Stimulated activated CD4-positive, alpha-beta T cell treated with anti-CD3 and anti-CD28 coated beads, Interleukin-1b, Interleukin-23, amount 100 ng/mL, for 24 hours (primary cell): ENCODE measurements around the gene RSRP1.
"Not testable (repeated sequence)": the region's sequence is repeated elsewhere in the genome, so short reads cannot be mapped to it uniquely, and the experiment has no call there.

ENCODE experiments used
- DNase-seq, 4 experiments: peaks; one replicate each; pipeline ENCODE4 v3.0.0-alpha.2; 2020; ENCODE audit warnings: low read depth in 4 of 4, low spot score in 1 of 4

The RSRP1 gene

GRCh38 chr1:25257196-25257595 lies 9.9 kb upstream of the RSRP1 start:
- DNase-seq = no peak

DNA sequence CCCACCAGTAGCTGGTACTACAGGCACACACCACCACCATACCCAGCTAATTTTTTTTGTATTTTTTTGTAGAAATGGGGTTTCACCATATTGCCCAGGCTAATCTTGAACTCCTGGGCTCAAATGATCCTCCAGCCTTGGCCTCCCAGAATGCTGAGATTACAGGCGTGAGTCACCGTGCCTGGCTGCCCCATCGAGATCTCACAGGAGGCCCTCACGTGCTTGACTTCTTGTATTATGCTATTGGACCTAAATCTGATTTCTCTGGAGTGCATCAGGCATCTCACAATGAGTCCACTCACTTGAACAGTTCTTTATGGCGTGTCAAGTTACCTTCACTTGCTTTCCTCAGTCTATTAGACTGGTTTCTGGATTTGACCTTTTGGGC lies 9.3 kb upstream of the RSRP1 start:
- no peak for DNase-seq

GRCh38 chr1:25255706-25256577 lies 8.7 kb upstream of the RSRP1 start:
- no peak for DNase-seq

GRCh38 chr1:25253911-25254310 lies 6.7 kb upstream of the RSRP1 start:
- no peak for DNase-seq

DNA sequence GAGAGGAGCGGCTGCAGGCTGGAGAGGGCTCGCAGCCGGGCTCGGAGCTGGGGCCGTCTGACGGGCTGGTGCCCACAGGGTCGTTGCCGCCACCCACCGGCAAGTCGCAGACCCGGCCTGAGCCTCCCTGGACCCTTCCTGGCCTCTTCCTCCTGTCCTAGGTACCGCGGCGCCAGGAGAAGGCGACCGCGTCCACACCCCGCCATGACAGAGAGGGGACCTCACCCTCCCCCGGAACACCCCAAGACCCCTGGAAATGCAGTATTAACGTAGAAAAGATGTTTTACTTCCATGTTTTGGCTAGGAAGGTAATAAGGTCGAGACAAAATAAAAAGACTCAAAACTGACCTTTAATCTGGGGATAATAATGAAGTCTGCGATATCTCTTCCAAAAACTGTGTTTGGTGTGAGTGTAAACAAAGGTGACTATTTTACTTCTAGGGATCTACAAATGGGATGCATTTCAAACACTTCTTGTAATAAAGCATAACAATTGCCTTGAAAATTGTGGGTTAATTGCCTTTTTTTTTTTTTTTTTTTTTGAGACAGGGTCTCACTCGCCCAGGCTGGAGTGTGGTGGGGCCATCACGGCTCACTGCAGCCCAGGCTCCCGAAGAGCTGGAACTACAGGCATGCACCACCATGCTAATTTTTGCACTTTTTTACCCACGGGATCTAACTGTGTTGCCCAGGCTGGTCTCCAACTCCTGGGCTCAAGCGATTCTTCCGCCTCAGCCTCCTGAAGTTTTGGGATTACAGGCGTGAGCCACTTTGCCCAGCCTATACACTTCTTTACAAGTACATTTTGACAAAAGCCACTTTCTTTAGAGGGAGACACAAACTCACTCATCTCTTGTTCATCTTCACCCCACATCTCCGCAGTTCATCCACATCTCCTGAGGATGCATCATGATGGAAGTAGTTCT lies 838 bp upstream of the RSRP1 start:
- no peak for DNase-seq

DNA sequence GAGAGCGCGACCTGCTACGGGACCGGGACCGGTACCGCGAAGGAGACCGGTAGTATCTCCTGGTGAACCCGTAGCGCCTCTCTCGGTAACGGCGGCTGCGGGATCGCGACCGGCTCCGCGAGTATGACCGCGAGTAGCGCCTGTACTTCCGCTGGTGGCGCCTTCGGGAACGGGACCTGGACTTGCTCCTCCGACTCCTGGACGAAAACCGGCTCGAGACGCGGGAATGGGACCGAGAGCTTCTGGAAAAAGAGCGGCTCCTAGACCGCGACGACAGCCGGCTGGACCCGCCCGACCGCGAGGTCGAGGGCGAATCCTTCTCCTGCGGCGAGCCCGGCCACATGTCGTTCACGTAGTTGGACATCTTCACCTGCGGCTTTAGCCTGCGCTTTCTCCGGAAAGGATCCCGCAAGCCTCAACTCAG lies 642 bp downstream of the RSRP1 start:
- DNase-seq = peak in 1 of 4 experiments; percentile 20

DNA sequence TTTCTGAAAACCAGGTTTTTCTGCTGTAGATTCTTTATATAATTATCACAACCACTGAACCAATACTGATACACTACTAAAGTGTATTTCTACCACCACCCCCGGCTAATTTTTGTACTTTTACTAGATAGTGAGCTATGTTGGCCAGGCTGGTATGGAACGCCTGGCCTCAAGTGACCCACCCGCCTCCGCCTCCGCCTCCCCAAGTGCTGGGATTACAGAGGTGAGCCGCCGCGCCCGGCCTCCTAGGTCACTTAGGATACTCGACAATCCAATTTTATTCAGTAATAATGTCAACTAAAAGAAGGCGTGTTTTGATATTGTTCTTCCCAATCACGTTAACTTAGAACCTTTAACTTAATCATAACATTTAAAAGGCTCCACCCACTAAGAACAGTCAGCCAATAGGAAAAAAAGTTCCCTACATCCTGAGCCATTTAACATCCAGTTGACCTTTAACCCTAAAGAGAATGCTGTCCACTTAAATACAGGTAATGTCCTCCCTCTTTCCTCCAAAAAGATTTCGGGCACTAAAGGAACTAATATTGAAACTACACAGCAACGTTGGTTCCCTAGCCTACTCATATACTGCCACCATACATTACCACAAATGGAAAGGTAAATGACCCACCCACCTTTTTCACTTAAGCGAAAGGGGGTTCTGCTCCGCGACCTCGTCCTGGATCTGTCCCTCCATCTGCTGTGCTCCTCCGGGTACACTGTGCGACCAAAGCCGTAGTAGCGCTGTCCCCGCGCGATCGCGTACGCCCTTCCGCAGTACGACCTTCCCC lies 1.2 kb downstream of the RSRP1 start:
- DNase-seq = peak in 1 of 4 experiments; percentile 14

GRCh38 chr1:25245393-25245792 lies 1.9 kb downstream of the RSRP1 start:
- no peak for DNase-seq

DNA sequence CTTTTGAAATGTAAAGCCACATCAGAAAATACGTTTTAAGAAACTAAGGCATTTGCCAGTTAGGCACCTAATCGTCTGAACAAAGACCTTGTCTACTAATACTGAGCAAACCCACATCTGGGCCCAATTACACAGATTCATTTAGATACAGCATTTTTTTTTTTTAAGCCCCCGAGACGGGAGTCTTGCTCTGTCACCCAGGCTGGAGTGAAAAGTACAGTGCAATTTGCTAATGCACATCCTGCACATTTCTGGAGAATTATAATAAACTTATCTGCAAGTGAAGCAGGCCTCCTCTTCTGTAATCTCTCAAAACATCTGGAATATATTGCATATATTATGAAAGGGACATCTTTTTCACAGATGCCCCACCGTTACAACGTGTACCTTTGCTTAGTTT lies 3.3 kb downstream of the RSRP1 start:
- DNase-seq = no peak

- peak; percentile 71 to 94 (median 80) for DNase-seq
Observed at GRCh38 chr1:25239681-25240541, 7.3 kb downstream of the RSRP1 start.

DNA sequence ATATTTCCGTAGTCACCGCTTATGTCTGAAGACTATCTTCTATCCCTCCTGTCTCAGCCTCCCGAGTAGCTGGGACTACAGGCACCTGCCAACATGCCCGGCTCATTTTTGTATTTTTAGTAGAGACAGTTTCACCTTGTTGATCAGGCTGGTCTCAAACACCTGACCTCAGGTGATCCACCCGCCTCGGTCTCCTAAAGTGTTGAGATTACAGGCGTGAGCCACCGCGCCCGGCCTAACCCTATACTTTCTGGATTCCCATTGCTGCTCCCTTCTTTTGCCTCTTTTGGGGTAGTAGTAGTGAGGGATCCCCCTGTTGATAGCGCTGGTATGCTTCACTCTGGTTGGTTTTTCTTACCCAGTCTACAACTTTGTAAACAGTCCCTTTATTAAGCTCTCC lies 9.2 kb downstream of the RSRP1 start:
- DNase-seq = no peak

GRCh38 chr1:25236261-25236660 lies 11.0 kb downstream of the RSRP1 start:
- not testable (repeated sequence) for DNase-seq

DNA sequence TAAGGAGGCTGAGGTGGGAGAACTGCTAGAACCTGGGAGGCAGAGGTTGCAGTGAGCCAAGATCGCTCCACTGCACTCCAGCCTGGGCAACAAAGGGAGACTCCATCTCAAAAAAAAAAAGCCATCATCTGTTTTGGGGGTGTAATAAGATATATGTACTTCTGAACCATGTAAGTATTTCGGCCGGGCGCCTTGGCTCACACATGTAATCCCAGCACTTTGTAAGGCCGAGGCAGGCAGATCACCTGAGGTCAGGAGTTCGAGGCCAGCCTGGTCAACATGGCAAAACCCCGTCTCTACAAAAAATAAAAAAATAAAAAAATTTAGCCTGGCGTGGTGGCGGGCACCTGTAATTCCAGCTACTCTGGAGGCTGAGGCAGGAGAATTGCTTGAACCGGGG lies 11.8 kb downstream of the RSRP1 start:
- not testable (repeated sequence) for DNase-seq

- peak in 2 of 4 experiments; percentile 34 to 45 for DNase-seq
Observed at GRCh38 chr1:25232866-25233784, 14.1 kb downstream of the RSRP1 start.

DNA sequence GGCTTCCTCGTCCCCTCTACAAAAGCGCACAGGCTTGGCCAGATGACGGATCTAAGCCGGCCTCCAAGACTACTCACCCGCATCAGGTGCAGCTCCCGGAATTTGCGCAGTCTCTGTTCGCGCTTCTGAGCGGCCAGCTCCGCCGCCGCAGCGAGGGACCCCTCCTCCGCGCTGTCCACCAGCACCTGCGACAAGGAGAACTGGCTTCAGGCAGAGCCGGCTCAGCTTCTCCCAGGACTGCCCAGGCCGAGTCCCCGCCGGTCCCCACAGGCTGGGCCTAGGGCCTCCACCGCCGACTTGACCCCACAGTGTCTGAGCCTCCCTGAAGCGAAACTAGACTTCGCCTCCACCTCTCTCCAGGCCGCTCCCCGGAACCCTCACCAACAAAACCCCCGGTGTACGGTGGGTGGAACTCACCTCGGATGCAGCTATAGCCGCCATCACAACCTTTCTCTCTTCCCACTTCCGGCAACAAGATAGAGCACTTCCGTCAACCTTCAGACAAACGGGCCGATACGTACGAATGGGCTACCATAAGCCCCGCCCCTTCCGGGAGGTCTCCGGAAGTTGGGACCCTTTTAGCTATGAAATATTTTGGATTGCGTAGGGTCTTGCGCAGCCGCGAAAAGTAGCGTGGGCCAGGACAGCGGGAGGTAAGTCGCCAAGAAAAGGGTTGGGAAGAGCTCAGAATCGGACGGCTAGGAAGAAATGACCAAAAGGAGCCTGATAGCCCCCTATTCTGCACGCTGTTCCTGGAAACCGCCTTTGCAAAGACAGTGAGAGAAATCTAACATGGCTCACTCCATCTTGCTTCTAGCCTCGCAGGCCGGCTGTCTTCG lies 15.0 kb downstream of the RSRP1 start, which contains the start of gene SYF2:
Gene SYF2 (minus strand): TSS at position 476 of the 839 bp plus-strand sequence. CDS start 35 bp downstream, at position 441.
- DNase-seq = peak; percentile 72 to 86 (median 79)

DNA sequence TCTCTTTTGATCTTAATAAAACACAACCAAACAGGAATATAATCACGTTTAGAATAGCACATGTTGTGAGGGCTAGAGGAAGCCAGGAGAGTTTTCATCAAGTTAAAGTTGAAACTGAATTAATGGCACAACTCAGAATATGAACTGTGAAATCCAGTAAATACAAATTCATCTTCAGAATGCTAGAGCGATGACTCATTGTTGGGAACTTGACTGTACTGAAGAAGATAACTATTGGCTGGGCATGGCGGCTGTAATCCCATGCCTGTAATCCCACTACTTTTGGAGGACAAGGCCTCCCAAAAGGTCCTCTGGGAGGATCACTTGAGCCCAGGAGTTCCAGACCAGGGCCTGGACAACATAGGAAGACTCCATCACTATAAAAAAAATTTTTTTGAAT lies 23.8 kb downstream of the RSRP1 start:
- DNase-seq = no peak

DNA sequence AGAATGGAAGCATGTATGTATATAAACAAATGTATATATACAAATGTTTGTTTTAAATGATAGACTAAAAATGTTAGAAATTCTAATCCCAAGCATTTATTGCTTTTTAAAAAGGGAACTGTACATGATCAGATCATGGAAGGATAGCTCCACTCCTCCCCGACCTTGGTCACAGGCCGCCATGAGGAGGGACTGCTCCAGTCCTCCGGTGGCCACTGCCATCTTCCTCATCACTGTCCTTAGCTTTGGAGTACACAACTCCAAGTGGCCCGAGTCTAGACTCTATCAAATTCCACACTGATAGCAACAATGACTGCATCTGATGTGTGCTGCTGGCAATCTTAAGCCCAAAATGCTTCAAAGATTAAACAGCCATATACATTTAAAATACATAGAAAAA lies 24.6 kb downstream of the RSRP1 start:
- DNase-seq = no peak

DNA sequence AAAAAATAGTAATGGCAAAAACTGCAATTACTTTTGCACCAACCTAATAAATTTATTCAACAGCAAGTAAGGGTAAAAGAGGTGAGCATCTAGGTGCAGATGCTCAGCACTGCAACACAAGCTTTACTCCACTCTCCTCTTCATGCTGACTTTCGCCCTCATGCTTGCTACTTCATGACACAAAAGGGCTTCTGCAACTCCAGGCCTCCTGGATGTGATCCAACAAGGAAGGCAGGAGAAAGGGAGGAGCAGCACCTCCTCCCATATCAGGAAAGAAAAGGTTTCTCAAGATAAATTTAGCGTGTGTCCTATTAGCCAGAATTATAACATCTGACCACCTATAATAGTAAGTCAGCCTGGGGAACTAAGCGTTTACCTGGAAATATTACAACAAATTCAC lies 26.6 kb downstream of the RSRP1 start:
- DNase-seq = no peak
